Adipose tissue (tissue), 3 donors: ENCODE measurements around the gene GGT6. TPM values are rescaled to one million over a fixed set of nuclear protein-coding genes. Genes with fewer than 3 reads are reported as not detected.

Experiments
- H3K27ac ChIP-seq: one replicate; pipeline ENCODE4 v1.5.1; 2013; ENCODE audit warnings: low read depth, low read length
- WGBS, 3 donors: extraction: QIAGEN DNeasy Blood & Tissue Kit; methylation state at CpG; one replicate each; pipeline ENCODE4 v1.1.7; 2013; 5-methylcytosine and 5-hydroxymethylcytosine counted together
- polyA plus RNA-seq, 3 donors: library from polyadenylated mRNA; stranded (reverse); fragments of 200-250 nt; gene quantifications; one replicate each; pipeline ENCODE4 v1.2.3, GENCODE V29; 2013
- donor health status: healthy with polysubstance abuse.
- donor health status: Bipolar disorder and iron deficiency.
- donor health status: healthy.

GGT6 gene
- polyA plus RNA-seq, 3 donors = 1.6 to 20.3 TPM; not detected in 1

GRCh38 chr17:4545217-4545951 lies 15.0 kb downstream of the GGT6 start:
- WGBS, 3 donors = 88 to 92% (median 91%) methylated on average over 32 of the region's 32 CpGs
- H3K27ac ChIP-seq = no peak overlapping the region

- H3K27ac ChIP-seq = no peak overlapping the region
- 84 to 93% (median 86%) methylated on average over 16 to 18 of the region's 18 CpGs for whole genome bisulfite sequencing, 3 donors
Observed at GRCh38 chr17:4544951-4545216, 15.5 kb downstream of the GGT6 start.

GRCh38 chr17:4544135-4544950 lies 16.0 kb downstream of the GGT6 start:
- no peak overlapping the region for H3K27ac ChIP-seq
- 91 to 95% (median 94%) methylated on average over 34 to 37 of the region's 37 CpGs for WGBS, 3 donors

GRCh38 chr17:4543557-4544026 lies 16.8 kb downstream of the GGT6 start:
- H3K27ac ChIP-seq = no peak overlapping the region
- 81 to 89% (median 82%) methylated on average over 18 to 19 of the region's 19 CpGs for WGBS, 3 donors

GRCh38 chr17:4542726-4543191 lies 17.6 kb downstream of the GGT6 start:
- WGBS, 3 donors = 91 to 95% (median 94%) methylated on average over 19 of the region's 19 CpGs
- no peak overlapping the region for H3K27ac ChIP-seq

- H3K27ac ChIP-seq = no peak overlapping the region
- WGBS, 3 donors = 90 to 95% (median 92%) methylated on average over 14 of the region's 14 CpGs
Observed at GRCh38 chr17:4542003-4542725, 18.2 kb downstream of the GGT6 start.

GRCh38 chr17:4541328-4542002 lies 18.9 kb downstream of the GGT6 start:
- WGBS, 3 donors = 64 to 78% (median 67%) methylated on average over 29 of the region's 29 CpGs
- no peak overlapping the region for H3K27ac ChIP-seq

- peak overlapping the region; percentile 21 for H3K27ac ChIP-seq
- 59 to 70% (median 61%) methylated on average over 15 of the region's 15 CpGs for WGBS, 3 donors
Observed at GRCh38 chr17:4540687-4541327, 19.6 kb downstream of the GGT6 start.

- 59 to 68% (median 65%) methylated on average over 14 of the region's 14 CpGs for WGBS, 3 donors
- peak overlapping the region; percentile 21 for H3K27ac ChIP-seq
Observed at GRCh38 chr17:4540224-4540651, 20.1 kb downstream of the GGT6 start.

GRCh38 chr17:4539576-4540223 lies 20.7 kb downstream of the GGT6 start:
- 86 to 93% (median 87%) methylated on average over 26 of the region's 26 CpGs for WGBS, 3 donors
- H3K27ac ChIP-seq = no peak overlapping the region

- H3K27ac ChIP-seq = no peak overlapping the region
- 79 to 88% (median 81%) methylated on average over 8 of the region's 8 CpGs for WGBS, 3 donors
Observed at GRCh38 chr17:4539025-4539424, 21.4 kb downstream of the GGT6 start.

GRCh38 chr17:4538236-4539002 lies 22.0 kb downstream of the GGT6 start:
- WGBS, 3 donors = 50 to 75% (median 57%) methylated on average over 13 of the region's 13 CpGs
- H3K27ac ChIP-seq = no peak overlapping the region

- 53 to 75% (median 63%) methylated on average over 19 of the region's 19 CpGs for WGBS, 3 donors
- no peak overlapping the region for H3K27ac ChIP-seq
Observed at GRCh38 chr17:4537451-4538235, 22.7 kb downstream of the GGT6 start.

- 17 to 65% (median 27%) methylated on average over 18 of the region's 18 CpGs for WGBS, 3 donors
Observed at GRCh38 chr17:4536742-4537411, 23.5 kb downstream of the GGT6 start.

GRCh38 chr17:4536259-4536741 lies 24.1 kb downstream of the GGT6 start:
- no peak overlapping the region for H3K27ac ChIP-seq
- 36 to 81% (median 39%) methylated on average over 15 to 19 of the region's 19 CpGs for WGBS, 3 donors

More at GRCh38 chr17:4536742-4537411, 23.5 kb downstream of the GGT6 start:
- H3K27ac ChIP-seq = no peak overlapping the region
